Erythroblast (primary cell): Measurements from ENCODE around the gene CHMP5.

Source experiments
- GATA1 ChIP-seq: IDR thresholded peaks from 2 replicates; pipeline ENCODE4 v1.6.1; 2011; ENCODE audit warnings: low read depth, mild to moderate bottlenecking, control low read depth, low read length, moderate library complexity
- POLR2A ChIP-seq: IDR thresholded peaks from 2 replicates; pipeline ENCODE4 v1.6.1; 2011; ENCODE audit warnings: mild to moderate bottlenecking, low read length

GRCh38 chr9:33318781-33319180 is 53.9 kb downstream of the CHMP5 start:
- TF ChIP-seq POLR2A (no peak), GATA1 (no peak)
